HG02610 (cell line): Measurements from ENCODE around the gene TRPM4.
"Not testable (repeated sequence)": the region's sequence is repeated elsewhere in the genome, so short reads cannot be mapped to it uniquely, and the experiment has no call there.

Experiments used
- ATAC-seq: cut with Tn5 transposase; IDR thresholded peaks from one replicate; pipeline ENCODE4 v1.9.1; 2021; ENCODE audit warnings: mild to moderate bottlenecking, moderate library complexity; ENCODE audit not compliant: unreplicated experiment

TRPM4 gene

DNA sequence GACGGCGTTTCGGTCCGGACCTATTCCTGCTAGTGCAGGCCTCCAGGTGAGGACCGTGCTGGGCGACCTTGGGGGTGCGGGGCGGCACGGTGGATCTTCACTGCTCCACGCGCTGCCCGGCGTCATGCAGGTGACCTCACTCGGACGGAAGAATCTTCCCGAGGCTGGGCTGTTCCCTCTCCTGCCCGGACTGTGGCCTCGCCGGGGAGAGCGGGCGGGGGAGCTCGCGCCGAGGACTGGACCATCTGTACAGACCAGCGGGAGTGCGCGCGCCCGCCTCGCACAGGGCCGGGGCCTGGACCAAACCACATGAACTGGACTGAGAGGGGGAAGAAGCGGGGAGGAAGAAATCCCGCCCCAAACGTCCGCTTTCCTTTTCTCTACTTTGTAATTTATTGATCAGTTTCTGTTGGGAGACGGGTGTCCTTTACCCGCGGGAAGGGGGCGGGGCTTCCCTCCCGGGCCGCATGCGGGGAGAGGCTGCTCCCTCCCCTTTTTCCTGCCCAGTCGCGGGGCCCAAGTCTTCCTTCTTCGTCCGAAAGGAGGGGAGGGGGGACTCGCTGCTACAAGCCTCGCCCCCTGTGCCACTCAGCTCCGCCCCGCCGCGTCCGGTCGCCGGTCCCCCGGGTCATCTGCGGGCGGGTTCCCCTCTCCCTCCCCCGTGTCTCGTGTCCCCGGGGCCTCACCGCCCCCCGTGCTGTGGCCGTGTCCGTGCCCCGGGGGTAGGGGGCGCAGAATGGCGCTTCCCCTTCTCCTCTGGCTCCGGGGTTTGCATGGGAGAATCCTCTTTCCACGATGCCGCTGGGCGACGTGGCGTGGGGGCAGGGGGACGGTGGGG lies 7.3 kb upstream of the TRPM4 start:
- ATAC-seq = no peak

DNA sequence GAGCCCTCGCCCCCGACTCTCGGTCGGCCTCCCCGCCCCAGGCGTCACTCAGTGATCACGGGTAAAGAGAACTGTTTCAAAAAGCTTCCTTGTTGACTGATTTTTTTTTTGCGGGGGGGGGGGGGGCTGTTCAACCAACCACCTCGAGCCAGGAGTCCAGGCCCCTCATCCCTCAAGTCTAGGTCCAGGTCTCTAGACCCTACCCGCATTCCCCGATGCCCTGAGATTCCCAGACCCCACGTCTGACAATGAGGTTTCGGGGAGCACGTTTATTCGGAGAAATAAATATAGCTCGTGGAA lies 6.7 kb upstream of the TRPM4 start:
- no peak for ATAC-seq

DNA sequence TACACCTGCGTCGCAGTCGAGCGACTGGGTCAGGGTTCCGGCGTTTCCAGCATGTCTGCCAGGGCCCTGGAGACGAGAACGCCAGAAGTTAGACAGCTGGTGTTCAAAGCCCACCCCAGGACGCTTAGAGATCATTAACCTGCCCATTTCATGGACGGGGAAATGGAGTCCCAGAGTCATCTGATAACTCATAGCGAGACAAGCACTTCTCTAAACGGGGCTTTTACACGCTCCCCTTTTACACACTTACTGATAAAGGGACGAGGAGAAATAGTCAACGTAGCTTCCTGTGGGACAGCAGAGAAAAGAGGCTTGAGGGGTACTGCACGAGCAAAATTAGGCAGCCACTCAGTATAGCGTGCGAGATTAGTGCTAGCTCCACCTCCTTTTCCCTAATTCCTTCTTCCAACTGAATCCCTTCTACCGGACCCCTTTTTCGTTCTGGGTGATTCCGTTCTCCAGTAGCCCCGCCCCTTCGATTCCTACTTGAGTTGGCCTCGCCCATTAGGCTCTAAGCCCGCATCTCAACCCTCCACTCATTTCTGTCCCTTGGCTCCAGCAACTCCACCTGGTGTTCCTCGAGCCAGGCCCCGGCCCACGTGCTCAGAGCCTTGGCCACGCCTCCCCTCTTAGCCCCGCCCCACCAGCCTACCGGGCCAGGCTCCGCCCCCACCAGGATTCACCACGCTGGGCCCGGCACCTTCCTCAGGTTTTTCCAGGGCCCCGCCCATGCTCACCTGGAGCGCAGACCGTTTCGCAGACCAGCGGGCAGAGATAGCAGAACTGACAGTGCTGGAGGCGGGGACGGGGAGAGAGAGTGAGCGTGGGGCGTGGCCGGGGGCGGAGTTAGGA lies 6.1 kb upstream of the TRPM4 start:
- ATAC-seq = no peak

DNA sequence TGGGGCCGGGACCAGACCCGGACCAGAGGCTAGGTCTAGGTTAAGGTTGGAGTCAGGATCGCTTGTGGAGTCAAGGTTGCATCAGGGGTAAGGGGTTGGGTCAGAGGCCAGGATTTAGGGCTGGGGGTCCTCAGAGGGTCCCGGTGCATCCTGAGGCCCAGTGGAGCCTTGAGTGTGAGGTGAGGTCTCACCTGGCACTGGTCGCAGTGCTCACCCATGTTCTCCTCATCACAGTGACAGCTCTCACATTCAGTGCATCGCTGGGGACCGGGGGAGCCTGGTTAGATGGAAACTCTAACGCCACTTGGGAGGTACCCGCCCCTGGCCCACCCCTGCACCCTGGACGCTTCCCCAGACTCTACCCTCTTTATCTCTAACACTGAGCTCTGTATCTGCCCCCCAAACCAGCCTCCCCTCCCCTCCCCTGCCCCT lies 5.5 kb upstream of the TRPM4 start:
- ATAC-seq = no peak

DNA sequence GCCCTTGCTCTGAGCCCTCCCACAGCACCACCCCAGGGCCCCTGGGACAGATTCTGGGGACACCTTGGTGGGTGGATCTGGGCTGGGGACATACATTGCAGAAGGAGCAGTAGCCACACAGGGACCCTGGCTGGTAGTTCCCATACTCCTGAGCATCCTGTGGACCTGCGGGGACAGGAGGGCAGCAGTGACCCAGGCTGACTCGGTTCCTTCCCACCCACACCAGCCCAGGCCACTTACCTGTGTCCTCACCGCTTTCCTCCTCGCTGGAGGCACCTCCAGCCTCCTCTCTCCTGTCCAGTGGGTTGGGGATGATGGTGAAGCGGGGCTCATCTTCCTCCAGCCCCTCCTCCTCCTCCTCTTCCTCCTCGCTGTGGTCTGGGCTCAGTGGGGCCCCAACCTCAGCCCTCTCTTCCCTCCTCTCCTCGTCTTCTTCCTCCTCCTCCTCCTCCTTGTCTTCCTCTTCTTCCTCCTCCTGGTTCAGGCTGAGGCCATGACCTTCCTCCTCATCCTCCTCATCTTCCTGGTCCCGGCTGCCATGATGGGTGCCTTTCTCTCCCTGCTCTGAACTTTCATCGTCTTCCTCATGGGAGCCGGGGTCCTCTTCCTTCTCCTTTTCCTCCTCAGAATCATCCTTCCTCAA lies 4.3 kb upstream of the TRPM4 start:
- no peak for ATAC-seq

DNA sequence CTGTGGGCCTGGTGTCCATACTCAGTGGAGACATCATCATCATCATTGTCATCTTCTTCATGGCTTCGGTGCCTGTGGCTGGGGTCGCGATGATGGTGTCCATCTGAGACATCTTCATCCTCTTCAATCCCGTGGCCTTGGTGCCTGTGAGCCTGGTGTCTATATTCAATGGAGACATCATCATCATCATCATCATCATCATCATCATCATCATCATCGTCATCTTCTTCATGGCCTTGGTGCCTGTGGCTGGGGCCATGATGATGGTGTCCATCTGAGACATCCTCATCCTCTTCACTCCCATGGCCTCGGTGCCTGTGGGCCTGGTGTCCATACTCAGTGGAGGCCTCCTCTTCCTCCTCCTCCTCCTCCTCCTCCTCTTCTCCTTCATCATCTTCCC lies 3.3 kb upstream of the TRPM4 start:
- ATAC-seq = no peak

DNA sequence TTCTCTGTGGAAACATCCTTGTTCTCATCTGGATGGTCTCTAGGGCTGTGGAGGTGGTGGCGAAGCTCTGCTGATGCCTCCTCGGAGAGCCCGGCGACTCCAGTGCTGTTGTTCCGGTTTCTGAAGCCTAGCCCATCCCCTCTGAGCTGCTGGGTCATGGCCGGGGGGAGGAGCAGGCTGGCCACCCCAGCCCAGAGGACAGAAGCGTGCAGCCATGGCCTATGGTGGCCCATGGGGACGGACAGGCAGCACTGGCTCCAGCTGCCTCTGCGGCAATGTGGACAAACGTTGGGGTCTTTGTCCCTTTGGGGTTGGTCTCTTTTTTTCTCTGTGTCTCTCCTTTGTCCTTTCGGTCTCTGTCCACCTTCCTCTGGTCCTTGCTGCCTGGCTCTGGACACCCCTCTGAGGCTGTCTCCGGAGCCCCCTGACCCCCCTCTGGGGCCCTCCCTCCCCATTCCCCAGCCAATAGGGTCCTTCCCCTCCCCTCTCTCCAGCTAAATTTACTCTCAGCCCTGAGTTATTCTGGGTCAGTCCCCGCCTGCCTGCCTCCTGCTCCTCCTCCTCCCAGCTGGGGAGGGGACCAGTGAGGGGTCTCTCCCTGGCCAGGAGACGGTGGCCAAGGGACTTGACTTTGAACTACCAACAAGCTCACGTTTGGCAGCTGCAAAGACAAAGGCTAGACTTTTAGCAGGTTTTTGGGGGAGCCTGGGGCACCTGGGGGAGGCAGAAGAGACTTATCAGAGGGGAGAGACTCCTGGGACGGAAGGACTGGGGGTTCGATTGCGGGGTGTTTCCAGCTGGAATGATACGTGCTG lies 2.4 kb upstream of the TRPM4 start, which contains the start of gene HRC:
HRC (minus strand) TSS at position 392 of the 815 bp plus-strand sequence; CDS start at position 233, 159 bp downstream.
- no peak for ATAC-seq

DNA sequence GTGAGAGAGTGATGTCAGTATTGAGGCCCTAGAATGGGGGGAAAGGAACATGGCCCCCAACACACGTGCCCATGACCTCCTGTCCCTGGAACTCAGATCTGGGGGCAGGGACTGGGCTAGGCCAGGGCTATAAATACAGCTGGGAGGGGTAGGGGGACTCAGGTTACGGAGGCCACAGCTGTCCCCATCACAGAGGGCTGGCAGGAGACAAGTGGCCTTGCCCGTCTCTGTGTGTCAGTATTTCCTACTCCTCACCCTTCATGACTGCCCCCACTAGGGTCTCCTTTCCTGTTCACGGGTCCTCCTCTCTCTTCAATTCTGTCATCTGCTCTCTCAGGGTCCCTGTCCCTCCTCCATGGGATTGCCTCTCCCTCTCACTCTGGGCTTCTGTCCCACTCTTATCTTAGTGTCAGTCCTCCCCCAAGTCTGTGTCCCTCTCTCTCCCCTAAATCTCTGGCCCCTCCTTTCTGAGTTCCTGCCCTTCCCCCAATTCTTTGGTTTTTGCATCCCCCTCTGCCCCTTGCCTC lies 1.7 kb upstream of the TRPM4 start:
- ATAC-seq = no peak

DNA sequence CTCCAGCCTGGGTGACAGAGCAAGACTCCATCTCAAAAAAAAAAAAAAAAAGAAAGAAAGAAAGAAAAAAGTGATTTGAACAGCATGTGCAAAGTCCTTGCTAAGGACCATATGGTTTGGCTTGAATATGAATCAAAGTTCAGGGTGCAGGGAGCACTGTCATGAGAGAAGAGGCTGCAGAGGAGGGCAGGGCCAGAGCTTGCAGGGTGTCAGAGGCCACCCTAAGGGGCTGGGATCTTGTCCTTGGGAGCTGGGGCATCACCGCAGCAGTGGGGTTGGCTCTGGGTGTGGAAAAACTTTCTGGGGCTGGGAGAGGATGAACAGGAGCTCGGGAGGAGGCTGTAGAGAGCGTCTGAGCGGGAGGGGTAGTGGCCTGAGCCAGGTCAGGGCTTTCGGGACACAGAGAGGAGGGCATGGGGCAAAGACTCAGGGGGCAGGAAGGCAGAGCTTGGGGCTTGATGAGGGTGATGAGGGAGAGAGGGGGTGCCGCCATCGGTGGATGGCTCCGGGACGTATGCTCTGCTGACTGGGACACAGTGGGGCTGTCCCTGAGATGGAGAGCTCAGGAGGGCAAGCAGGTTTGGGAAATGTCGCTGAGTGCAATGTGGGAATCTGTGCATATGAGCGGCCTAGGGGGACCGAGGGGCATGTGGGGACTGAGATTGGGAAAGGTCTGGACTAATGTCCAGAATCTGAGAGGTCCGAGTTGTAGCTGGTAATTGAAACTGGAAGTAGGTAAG lies 3.0 kb downstream of the TRPM4 start:
- no peak for ATAC-seq

DNA sequence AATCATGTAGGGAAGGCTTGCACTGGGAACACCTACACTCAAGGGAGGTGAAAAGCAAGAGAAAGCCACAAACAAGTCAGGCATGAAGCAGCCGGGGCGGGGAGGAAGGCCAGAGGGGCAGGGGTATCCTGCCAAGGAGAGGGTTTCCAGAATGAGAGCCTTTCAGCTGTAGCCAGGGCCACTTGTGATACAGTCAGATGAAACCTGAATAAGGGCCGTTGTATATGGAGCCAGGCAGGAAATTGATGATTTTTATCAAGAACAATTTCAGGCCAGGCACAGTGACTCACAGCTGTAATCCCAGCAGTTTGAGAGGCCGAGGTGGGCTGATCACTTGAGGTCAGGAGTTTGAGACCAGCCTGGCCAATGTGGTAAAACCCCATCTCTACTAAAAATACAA lies 4.4 kb downstream of the TRPM4 start:
- ATAC-seq = no peak

DNA sequence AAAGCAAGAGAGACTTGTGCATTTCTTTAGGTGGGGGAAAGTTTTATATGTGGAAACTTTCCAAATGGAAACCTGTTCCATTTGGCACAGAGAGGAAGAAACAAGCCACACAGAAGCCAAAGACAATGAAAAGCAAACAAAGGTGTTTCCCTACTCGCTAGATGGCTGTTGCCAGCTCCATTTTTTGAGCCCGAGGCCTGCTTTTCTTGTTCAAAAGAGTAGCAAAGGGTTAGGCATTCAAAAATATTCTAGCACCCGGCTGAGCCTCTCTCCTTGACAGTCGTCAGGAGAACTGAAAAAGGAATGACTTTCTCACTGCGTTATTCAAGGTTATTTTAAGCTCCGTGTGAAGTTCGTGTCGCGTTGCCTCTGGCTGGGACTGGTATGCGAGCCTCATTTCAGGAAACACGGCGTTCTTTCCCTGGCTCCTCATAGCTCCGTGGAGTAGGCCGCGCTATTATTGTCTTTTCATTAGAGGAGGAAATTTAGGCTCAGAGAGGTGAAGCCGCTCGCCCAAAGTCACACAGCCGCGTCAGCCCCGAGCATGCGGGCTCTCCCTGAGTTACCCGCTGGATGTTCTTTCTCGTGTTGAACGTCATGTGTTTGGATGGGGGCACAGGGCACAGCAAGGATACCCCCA lies 7.6 kb downstream of the TRPM4 start:
- ATAC-seq = no peak

DNA sequence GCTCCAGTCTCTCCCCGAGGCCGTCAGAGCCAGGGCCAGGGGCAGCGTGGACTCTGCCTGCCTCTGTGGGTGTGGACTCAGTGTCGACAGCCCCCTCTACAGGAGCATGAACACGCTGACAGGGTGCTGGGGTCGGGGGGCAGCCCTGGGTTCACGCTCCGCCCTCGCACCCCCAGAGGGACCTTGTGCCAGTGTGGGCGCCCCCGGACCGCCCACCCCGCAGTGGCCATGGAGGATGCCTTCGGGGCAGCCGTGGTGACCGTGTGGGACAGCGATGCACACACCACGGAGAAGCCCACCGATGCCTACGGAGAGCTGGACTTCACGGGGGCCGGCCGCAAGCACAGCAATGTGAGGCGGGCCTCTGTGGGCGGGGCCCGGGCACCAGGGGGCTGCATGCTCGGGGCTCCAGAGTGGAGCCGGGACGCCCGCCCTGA lies 8.3 kb downstream of the TRPM4 start:
- ATAC-seq = no peak

DNA sequence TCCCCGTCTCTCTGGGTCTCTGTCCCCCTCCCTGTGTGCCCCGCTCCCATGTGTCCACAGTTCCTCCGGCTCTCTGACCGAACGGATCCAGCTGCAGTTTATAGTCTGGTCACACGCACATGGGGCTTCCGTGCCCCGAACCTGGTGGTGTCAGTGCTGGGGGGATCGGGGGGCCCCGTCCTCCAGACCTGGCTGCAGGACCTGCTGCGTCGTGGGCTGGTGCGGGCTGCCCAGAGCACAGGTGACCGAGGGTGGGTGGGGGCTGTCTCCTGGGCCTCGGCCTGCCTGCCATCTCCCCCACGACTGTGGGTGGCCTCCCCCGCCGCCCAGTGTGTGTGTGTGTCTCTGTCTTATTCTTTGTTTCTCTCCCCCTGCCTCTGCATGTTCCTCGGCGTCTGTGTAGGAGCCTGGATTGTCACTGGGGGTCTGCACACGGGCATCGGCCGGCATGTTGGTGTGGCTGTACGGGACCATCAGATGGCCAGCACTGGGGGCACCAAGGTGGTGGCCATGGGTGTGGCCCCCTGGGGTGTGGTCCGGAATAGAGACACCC lies 10.3 kb downstream of the TRPM4 start:
- ATAC-seq = no peak

DNA sequence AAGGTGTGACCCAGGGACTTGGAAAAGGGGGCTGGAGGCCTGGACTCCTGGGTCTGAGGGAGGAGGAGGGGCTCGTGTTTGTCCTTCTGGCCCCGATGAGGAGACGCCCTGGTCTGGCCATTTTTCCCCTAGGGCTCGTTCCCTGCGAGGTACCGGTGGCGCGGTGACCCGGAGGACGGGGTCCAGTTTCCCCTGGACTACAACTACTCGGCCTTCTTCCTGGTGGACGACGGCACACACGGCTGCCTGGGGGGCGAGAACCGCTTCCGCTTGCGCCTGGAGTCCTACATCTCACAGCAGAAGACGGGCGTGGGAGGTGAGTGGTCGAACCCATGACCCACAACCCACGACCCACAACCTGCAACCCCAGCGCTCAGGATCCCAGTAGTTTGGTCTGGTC lies 10.8 kb downstream of the TRPM4 start:
- ATAC-seq = no peak

DNA sequence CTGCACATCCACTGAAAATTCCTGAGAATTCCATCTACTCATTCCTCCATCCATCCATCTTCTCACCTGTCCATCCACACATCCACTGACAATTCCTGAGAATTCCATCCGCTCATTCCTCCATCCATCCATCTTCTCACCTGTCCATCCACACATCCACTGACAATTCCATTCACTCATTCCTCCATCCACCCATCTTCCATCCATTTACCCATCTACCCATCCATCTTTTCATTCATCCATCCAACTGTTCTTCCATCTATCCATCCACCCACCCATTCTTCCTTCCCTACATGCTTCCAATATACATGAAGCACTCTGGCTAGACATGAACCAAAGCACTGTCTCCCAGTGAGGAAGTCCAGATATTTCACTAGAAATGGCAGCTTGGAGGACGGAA lies 15.6 kb downstream of the TRPM4 start:
- ATAC-seq = no peak

DNA sequence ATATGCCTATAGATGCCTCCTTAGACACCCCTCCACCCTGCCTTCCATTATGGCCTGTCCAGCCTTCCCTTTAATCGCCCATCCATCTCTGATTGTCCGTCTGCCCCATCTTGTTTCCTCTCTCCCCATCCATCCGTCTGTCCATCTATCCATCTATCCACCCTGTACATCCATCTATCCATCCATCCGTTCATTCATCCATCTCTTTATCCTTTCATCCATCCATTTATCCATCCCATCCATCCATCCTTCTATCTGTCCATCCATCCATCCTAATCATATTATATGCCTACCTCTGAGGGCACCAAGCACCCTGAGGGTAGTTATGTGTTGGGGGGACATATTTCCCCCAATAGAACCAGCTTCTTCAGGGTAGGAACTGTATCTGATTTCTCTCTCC lies 23.1 kb downstream of the TRPM4 start:
- ATAC-seq = no peak

DNA sequence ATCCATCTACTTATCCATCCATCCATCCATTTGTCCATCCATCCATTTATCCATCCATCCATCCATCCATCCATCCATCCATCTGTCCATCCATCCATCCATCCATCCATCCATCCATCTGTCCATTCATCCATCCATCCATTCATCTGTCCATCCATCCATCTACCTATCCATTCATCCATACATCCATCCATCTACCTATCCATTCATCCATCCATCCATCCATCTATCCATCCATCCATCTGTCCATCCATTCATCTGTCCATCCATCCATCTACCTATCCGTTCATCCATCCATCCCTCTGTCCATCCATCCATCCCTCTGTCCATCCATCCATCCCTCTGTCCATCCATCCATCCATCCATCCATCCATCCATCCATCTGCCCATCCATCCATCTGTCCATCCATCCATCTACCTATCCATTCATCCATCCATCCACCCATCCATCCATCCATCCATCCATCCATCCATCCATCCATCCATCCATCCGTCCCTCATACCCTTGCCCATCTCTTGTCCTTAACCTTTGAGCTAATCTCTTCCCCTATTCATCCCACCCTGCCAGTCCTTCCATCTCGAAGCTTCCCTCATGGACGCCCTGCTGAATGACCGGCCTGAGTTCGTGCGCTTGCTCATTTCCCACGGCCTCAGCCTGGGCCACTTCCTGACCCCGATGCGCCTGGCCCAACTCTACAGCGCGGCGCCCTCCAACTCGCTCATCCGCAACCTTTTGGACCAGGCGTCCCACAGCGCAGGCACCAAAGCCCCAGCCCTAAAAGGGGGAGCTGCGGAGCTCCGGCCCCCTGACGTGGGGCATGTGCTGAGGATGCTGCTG lies 24.6 kb downstream of the TRPM4 start:
- not testable (repeated sequence) for ATAC-seq

DNA sequence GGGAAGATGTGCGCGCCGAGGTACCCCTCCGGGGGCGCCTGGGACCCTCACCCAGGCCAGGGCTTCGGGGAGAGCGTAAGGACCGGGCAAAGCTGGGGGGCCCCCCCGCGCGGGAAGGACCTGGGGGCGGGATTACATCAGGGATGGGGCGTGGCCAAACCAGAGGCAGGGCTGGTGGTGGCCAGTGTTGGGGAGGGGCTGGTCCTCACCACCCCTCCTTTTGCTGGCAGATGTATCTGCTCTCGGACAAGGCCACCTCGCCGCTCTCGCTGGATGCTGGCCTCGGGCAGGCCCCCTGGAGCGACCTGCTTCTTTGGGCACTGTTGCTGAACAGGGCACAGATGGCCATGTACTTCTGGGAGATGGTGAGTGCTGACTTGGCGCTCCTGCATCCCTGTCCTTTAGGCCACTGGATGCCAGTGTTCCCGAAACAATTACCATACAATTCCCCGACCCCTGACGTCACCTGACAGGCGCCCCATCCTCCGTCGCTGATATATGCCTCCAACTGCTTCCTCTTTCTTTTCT lies 25.3 kb downstream of the TRPM4 start:
- no peak for ATAC-seq
